T-helper 2 cell treated with Interferon-gamma antibody and Interleukin-4, amounts not matched to agents 5 μg/mL and 100 μg/mL, for 36 hours (primary cell): Measurements from ENCODE around the gene HEXD.
A peak's percentile ranks its signal among the peaks of the same experiment; 100 is the strongest.

Source experiments
- DNase-seq: peaks from one replicate; pipeline ENCODE4 v3.0.0; 2021; ENCODE audit warnings: low spot score
- H3K27ac Mint-ChIP-seq: one replicate; pipeline ENCODE4 v1.8.0; 2021; ENCODE audit warnings: mild to moderate bottlenecking, mixed read lengths
- H3K27me3 Mint-ChIP-seq: one replicate; pipeline ENCODE4 v1.8.0; 2021; ENCODE audit warnings: low read depth, mixed read lengths
- H3K36me3 Mint-ChIP-seq: one replicate; pipeline ENCODE4 v1.8.0; 2021; ENCODE audit warnings: low read depth, mixed read lengths
- H3K4me1 Mint-ChIP-seq: one replicate; pipeline ENCODE4 v1.8.0; 2021; ENCODE audit warnings: low read depth, mixed read lengths
- H3K4me3 Mint-ChIP-seq: one replicate; pipeline ENCODE4 v1.8.0; 2022; ENCODE audit warnings: mild to moderate bottlenecking, moderate library complexity, mixed read lengths
- H3K9me3 Mint-ChIP-seq: one replicate; pipeline ENCODE4 v1.8.0; 2021; ENCODE audit warnings: mixed read lengths

HEXD gene

GRCh38 chr17:82386881-82387704 is 31.1 kb upstream of the HEXD start:
- Mint-ChIP-seq H3K4me1 (peaks cover 3% of the 10 kb centered on the region), H3K27ac (no peak overlapping the region), H3K27me3 (peaks cover 5% of the 10 kb centered on the region), H3K9me3 (no peaks in the 10 kb centered on the region), H3K36me3 (no peaks in the 10 kb centered on the region), H3K4me3 (no peak overlapping the region)
- no peak for DNase-seq

GRCh38 chr17:82387705-82388106 is 30.4 kb upstream of the HEXD start:
- peaks cover 5% of the 10 kb centered on the region for H3K27me3 Mint-ChIP-seq
- H3K27ac Mint-ChIP-seq = peak overlapping the region; percentile 42
- no peak overlapping the region for H3K4me3 Mint-ChIP-seq
- H3K4me1 Mint-ChIP-seq = peaks cover 3% of the 10 kb centered on the region
- no peaks in the 10 kb centered on the region for H3K9me3 Mint-ChIP-seq
- DNase-seq = no peak
- H3K36me3 Mint-ChIP-seq = no peaks in the 10 kb centered on the region

GRCh38 chr17:82388223-82388921 is 29.8 kb upstream of the HEXD start:
- peaks cover 5% of the 10 kb centered on the region for H3K27me3 Mint-ChIP-seq
- no peaks in the 10 kb centered on the region for H3K36me3 Mint-ChIP-seq
- H3K27ac Mint-ChIP-seq = no peak overlapping the region
- no peak for DNase-seq
- H3K9me3 Mint-ChIP-seq = no peaks in the 10 kb centered on the region
- peaks cover 3% of the 10 kb centered on the region for H3K4me1 Mint-ChIP-seq
- H3K4me3 Mint-ChIP-seq = no peak overlapping the region

- no peaks in the 10 kb centered on the region for H3K36me3 Mint-ChIP-seq
- peaks cover 3% of the 10 kb centered on the region for H3K4me1 Mint-ChIP-seq
- no peaks in the 10 kb centered on the region for H3K9me3 Mint-ChIP-seq
Measured at GRCh38 chr17:82388922-82389283, 29.2 kb upstream of the HEXD start.

GRCh38 chr17:82389379-82389778 is 28.8 kb upstream of the HEXD start:
- no peak overlapping the region for H3K27ac Mint-ChIP-seq
- H3K9me3 Mint-ChIP-seq = no peaks in the 10 kb centered on the region

More at GRCh38 chr17:82388922-82389283, 29.2 kb upstream of the HEXD start:
- Mint-ChIP-seq H3K27ac (no peak overlapping the region), H3K4me3 (no peak overlapping the region), H3K27me3 (peaks cover 5% of the 10 kb centered on the region)
- DNase-seq = no peak

GRCh38 chr17:82390015-82390859 is 27.9 kb upstream of the HEXD start:
- Mint-ChIP-seq H3K27ac (no peak overlapping the region), H3K9me3 (no peaks in the 10 kb centered on the region), H3K4me1 (peaks cover 3% of the 10 kb centered on the region), H3K36me3 (no peaks in the 10 kb centered on the region), H3K4me3 (no peak overlapping the region), H3K27me3 (peaks cover 5% of the 10 kb centered on the region)
- no peak for DNase-seq

More at GRCh38 chr17:82389379-82389778, 28.8 kb upstream of the HEXD start:
- Mint-ChIP-seq H3K4me1 (peaks cover 3% of the 10 kb centered on the region), H3K27me3 (peaks cover 5% of the 10 kb centered on the region), H3K36me3 (no peaks in the 10 kb centered on the region), H3K4me3 (no peak overlapping the region)
- no peak for DNase-seq

GRCh38 chr17:82390860-82391435 is 27.2 kb upstream of the HEXD start:
- no peaks in the 10 kb centered on the region for H3K36me3 Mint-ChIP-seq
- no peaks in the 10 kb centered on the region for H3K9me3 Mint-ChIP-seq
- no peak overlapping the region for H3K27ac Mint-ChIP-seq
- peaks cover 5% of the 10 kb centered on the region for H3K27me3 Mint-ChIP-seq
- no peak overlapping the region for H3K4me3 Mint-ChIP-seq
- H3K4me1 Mint-ChIP-seq = peaks cover 3% of the 10 kb centered on the region
- DNase-seq = no peak

GRCh38 chr17:82391496-82392066 is 26.6 kb upstream of the HEXD start:
- H3K27me3 Mint-ChIP-seq = peaks cover 5% of the 10 kb centered on the region
- DNase-seq = no peak
- no peaks in the 10 kb centered on the region for H3K36me3 Mint-ChIP-seq
- no peak overlapping the region for H3K27ac Mint-ChIP-seq
- no peaks in the 10 kb centered on the region for H3K9me3 Mint-ChIP-seq
- H3K4me3 Mint-ChIP-seq = no peak overlapping the region
- peaks cover 3% of the 10 kb centered on the region for H3K4me1 Mint-ChIP-seq

- H3K4me3 Mint-ChIP-seq = no peak overlapping the region
- peaks cover 4% of the 10 kb centered on the region for H3K27me3 Mint-ChIP-seq
- no peaks in the 10 kb centered on the region for H3K9me3 Mint-ChIP-seq
- H3K4me1 Mint-ChIP-seq = peaks cover 3% of the 10 kb centered on the region
- H3K36me3 Mint-ChIP-seq = no peaks in the 10 kb centered on the region
- H3K27ac Mint-ChIP-seq = no peak overlapping the region
- DNase-seq = no peak
Measured at GRCh38 chr17:82392209-82392920, 25.8 kb upstream of the HEXD start.

- Mint-ChIP-seq H3K9me3 (no peaks in the 10 kb centered on the region), H3K27me3 (no peaks in the 10 kb centered on the region), H3K27ac (no peak overlapping the region), H3K36me3 (no peaks in the 10 kb centered on the region), H3K4me3 (no peak overlapping the region), H3K4me1 (no peaks in the 10 kb centered on the region)
- no peak for DNase-seq
Measured at GRCh38 chr17:82392941-82393340, 25.2 kb upstream of the HEXD start.

GRCh38 chr17:82394278-82394677 is 23.9 kb upstream of the HEXD start:
- Mint-ChIP-seq H3K4me3 (no peak overlapping the region), H3K27me3 (no peaks in the 10 kb centered on the region), H3K36me3 (no peaks in the 10 kb centered on the region), H3K9me3 (no peaks in the 10 kb centered on the region), H3K27ac (no peak overlapping the region), H3K4me1 (no peaks in the 10 kb centered on the region)
- DNase-seq = no peak

GRCh38 chr17:82396601-82397435 is 21.3 kb upstream of the HEXD start:
- peaks cover 8% of the 10 kb centered on the region for H3K36me3 Mint-ChIP-seq

More at GRCh38 chr17:82396601-82397435, 21.3 kb upstream of the HEXD start:
- no peaks in the 10 kb centered on the region for H3K9me3 Mint-ChIP-seq
- H3K27me3 Mint-ChIP-seq = no peaks in the 10 kb centered on the region
- no peak overlapping the region for H3K27ac Mint-ChIP-seq
- peaks cover 10% of the 10 kb centered on the region for H3K4me1 Mint-ChIP-seq
- no peak overlapping the region for H3K4me3 Mint-ChIP-seq
- no peak for DNase-seq
